Urinary bladder (tissue), 4 donors: ENCODE measurements around the gene P2RX3. TPM values are rescaled to one million over a fixed set of nuclear protein-coding genes. Genes with fewer than 3 reads are reported as not detected.
"Not testable (repeated sequence)": the region's sequence is repeated elsewhere in the genome, so short reads cannot be mapped to it uniquely, and the experiment has no call there.

Experiments
- DNase-seq: peaks from one replicate; pipeline ENCODE4 v3.0.0-alpha.2; 2015; ENCODE audit errors: extremely low spot score
- H3K27ac ChIP-seq: one replicate; pipeline ENCODE4 v1.5.1; 2013; ENCODE audit warnings: low read depth, mild to moderate bottlenecking, moderate library complexity
- H3K36me3 ChIP-seq: one replicate; pipeline ENCODE4 v1.6.1; 2013; ENCODE audit warnings: mild to moderate bottlenecking, moderate library complexity; ENCODE audit not compliant: insufficient read depth
- H3K4me1 ChIP-seq: one replicate; pipeline ENCODE4 v1.6.1; 2013; ENCODE audit warnings: mild to moderate bottlenecking, moderate library complexity; ENCODE audit not compliant: insufficient read depth
- H3K4me3 ChIP-seq: one replicate; pipeline ENCODE4 v1.5.1; 2013; ENCODE audit warnings: low read depth, low read length
- WGBS: extraction: QIAGEN DNeasy Blood & Tissue Kit; methylation state at CpG from one replicate; pipeline ENCODE4 v1.1.7; 2013; 5-methylcytosine and 5-hydroxymethylcytosine counted together
- polyA plus RNA-seq: library from polyadenylated mRNA; stranded (reverse); fragments of 200-250 nt; gene quantifications from one replicate; pipeline ENCODE4 v1.2.3, GENCODE V29; 2013
- total RNA-seq: library from RNA; depleted of rRNA; stranded (reverse); fragments of >200 nt; gene quantifications from one replicate; pipeline ENCODE4 v1.2.3, GENCODE V29; 2014
- donor health status: healthy with polysubstance abuse.
- donor health status: healthy.

P2RX3 gene
- total and polyA plus RNA-seq, 2 donors: 0.34 to 1.5 TPM

- Histone ChIP-seq H3K27ac (no peak overlapping the region), H3K4me3 (no peak overlapping the region), H3K36me3 (no peaks in the 10 kb centered on the region), H3K4me1 (no peaks in the 10 kb centered on the region)
- no peak for DNase-seq
- 16% methylated on average over 6 of the region's 6 CpGs for WGBS
Measured at GRCh38 chr11:57357856-57358255, 19.7 kb downstream of the P2RX3 start.

GRCh38 chr11:57358543-57358961 lies 20.4 kb downstream of the P2RX3 start:
- Histone ChIP-seq H3K36me3 (no peaks in the 10 kb centered on the region), H3K4me3 (no peak overlapping the region), H3K27ac (no peak overlapping the region), H3K4me1 (no peaks in the 10 kb centered on the region)
- 70% methylated on average over 9 of the region's 9 CpGs for WGBS
- no peak for DNase-seq

DNA sequence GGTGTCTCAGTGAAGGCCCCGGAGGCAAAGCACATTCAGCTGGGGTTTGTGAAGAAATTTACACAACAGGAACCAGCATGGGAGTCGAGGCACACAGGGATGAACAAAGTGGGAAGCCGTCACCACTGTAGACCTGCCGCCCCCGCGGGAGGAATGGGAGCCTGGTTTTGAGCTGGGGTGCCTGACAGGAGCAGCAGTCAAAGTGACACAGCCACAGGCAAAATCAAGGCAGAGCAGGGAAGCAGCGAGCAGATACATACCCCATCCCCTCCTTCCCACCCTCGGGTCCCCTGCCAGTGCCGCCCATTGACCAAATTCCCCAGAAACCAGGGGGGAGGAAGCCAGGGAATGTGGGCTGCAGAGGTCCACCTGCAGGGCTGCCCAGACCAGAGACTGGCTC lies 20.8 kb downstream of the P2RX3 start:
- no peaks in the 10 kb centered on the region for H3K36me3 ChIP-seq
- 77% methylated on average over 9 of the region's 9 CpGs for WGBS
- H3K4me3 ChIP-seq: no peak overlapping the region
- no peak for DNase-seq
- no peak overlapping the region for H3K27ac ChIP-seq
- H3K4me1 ChIP-seq: no peaks in the 10 kb centered on the region

DNA sequence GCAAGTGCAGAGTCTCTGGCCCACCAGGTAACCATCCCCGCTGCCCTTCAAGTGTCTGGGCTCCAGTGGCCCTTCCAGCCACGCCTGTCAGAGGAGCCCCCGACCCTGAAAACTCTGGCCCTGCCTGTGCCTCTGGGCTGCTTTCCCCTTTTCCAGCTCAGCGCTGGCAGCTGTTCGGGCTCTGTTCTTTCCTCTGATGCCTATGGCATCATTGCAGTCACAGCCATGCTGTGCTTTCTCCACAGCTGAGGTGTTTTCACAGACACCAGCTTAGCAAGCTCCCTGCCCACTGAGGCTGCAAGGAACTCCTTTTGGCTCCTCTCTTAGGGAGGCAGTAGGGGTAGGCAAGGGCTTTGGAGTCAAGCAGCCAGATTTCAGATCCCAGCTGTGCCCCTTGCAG lies 21.2 kb downstream of the P2RX3 start:
- no peak overlapping the region for H3K27ac ChIP-seq
- H3K4me1 ChIP-seq: no peaks in the 10 kb centered on the region
- H3K4me3 ChIP-seq: no peak overlapping the region
- no peaks in the 10 kb centered on the region for H3K36me3 ChIP-seq
- 84% methylated on average over 5 of the region's 5 CpGs for WGBS
- no peak for DNase-seq

DNA sequence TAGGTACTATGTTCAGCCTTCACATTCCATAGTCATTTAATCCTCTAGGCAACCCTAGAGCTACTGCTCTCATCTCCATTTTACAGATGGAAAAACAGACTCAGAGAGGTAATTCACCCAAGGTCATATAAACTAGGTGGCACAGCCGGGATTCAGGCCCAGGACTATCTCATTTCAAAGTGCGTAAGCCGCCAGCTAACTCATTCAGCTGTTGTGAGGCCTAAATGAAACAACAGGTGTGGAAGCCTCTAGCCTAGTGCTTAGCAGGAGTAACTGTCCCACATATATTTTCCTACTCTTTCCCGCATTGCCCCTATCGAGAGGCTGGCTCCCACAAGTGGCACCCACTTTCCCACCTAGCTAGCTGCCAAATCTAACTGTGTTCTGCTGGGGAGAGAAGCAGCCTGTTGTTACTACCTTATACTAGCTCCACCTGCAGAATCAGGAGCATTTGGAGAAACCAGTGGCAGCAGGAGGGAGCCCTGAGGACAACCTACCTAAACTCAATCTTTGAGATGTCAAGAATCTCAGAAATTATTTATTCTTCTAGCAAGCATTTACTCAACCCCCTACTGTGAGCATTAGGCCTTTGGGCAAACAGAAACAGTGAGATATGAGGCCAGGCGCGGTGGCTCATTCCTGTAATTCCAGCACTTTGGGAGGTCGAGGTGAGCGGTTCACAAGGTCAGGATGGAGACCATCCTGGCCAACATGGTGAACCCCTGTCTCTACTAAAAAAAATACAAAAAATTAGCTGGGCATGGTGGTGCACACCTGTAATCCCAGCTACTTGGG lies 21.9 kb downstream of the P2RX3 start:
- H3K4me3 ChIP-seq: no peak overlapping the region
- H3K36me3 ChIP-seq: no peaks in the 10 kb centered on the region
- no peak for DNase-seq
- H3K4me1 ChIP-seq: no peaks in the 10 kb centered on the region
- no peak overlapping the region for H3K27ac ChIP-seq
- 91% methylated on average over 9 of the region's 9 CpGs for WGBS

- no peak overlapping the region for H3K27ac ChIP-seq
- 93% methylated on average over 8 of the region's 8 CpGs for WGBS
- DNase-seq: no peak
- H3K36me3 ChIP-seq: no peaks in the 10 kb centered on the region
- H3K4me3 ChIP-seq: no peak overlapping the region
- H3K4me1 ChIP-seq: no peaks in the 10 kb centered on the region
Measured at GRCh38 chr11:57360991-57361390, 22.8 kb downstream of the P2RX3 start.

GRCh38 chr11:57361420-57361819 lies 23.3 kb downstream of the P2RX3 start:
- not testable (repeated sequence) for DNase-seq, H3K27ac ChIP-seq, H3K36me3 ChIP-seq, H3K4me1 ChIP-seq, H3K4me3 ChIP-seq

DNA sequence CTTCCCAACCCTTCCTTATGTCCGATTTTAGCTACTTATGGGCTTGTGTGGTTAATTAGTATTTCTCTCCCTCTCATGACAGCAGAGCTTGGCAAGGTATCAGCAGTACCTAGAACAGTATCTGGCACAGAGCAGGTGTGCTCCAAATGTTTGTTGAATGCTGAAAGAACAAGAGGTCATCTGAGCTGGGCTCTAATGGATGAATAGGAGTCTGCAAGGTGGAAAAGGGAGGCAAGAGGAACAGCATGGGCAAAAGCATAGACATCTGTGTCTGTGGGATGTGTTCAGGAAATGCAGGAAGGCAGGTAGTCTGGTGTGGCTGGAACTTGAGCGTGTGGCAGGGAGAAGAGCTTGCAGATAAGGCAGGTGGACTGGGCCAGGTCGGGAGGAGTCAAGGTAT lies 23.8 kb downstream of the P2RX3 start:
- DNase-seq: no peak
- H3K4me3 ChIP-seq: no peak overlapping the region
- WGBS: 88% methylated on average over 3 of the region's 3 CpGs
- H3K36me3 ChIP-seq: no peaks in the 10 kb centered on the region
- no peaks in the 10 kb centered on the region for H3K4me1 ChIP-seq
- no peak overlapping the region for H3K27ac ChIP-seq

GRCh38 chr11:57363131-57364080 lies 25.3 kb downstream of the P2RX3 start:
- no peak overlapping the region for H3K4me3 ChIP-seq
- WGBS: 67% methylated on average over 7 of the region's 7 CpGs
- H3K36me3 ChIP-seq: no peaks in the 10 kb centered on the region
- no peak for DNase-seq
- no peak overlapping the region for H3K27ac ChIP-seq
- H3K4me1 ChIP-seq: no peaks in the 10 kb centered on the region

GRCh38 chr11:57364851-57365660 lies 26.9 kb downstream of the P2RX3 start:
- Histone ChIP-seq H3K4me1 (no peaks in the 10 kb centered on the region), H3K27ac (no peak overlapping the region), H3K4me3 (no peak overlapping the region), H3K36me3 (no peaks in the 10 kb centered on the region)
- 67% methylated on average over 9 of the region's 9 CpGs for WGBS
- no peak for DNase-seq

DNA sequence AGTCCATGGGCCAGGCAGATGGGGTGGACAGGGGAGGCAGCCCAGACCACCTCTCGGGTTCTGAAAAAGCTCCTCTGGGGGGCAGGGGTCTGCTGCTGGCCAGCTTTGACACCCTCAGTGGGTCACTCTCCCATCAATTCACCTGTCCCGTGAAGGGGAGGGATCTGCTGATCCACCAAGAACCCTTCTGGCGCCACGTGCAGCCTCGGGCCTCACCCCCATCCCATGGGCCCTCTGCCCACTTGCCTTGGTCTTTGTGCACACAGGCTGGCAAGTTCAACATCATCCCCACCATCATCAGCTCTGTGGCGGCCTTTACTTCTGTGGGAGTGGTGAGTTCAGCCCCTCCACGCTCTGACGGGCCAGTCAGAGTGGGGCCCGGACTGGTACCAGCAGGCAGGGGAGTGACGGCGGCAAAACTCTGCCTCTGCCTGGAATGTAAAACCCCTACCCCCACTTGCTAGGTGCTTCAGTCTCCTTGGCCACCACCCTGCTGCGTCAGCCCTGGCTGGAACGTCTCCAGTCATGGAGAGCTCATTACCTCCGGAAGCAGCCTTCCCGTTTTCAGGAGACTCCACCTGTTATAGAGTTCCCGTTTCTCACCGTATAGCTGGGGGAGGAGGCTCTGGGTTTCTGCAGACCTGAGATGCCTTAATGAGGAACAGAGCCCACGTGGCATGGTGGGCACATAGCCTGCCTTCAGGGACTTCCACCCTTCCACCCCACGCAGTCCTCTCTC lies 30.1 kb downstream of the P2RX3 start:
- WGBS: 74% methylated on average over 19 of the region's 19 CpGs
- no peak overlapping the region for H3K4me3 ChIP-seq
- no peak for DNase-seq
- H3K36me3 ChIP-seq: no peaks in the 10 kb centered on the region
- H3K27ac ChIP-seq: no peak overlapping the region
- H3K4me1 ChIP-seq: no peaks in the 10 kb centered on the region

GRCh38 chr11:57368845-57369232 lies 30.7 kb downstream of the P2RX3 start:
- 71% methylated on average over 5 of the region's 5 CpGs for WGBS

GRCh38 chr11:57370251-57370650 lies 32.1 kb downstream of the P2RX3 start:
- no peak for DNase-seq
- 81% methylated on average over 7 of the region's 7 CpGs for WGBS

More at GRCh38 chr11:57368845-57369232, 30.7 kb downstream of the P2RX3 start:
- Histone ChIP-seq H3K36me3 (no peaks in the 10 kb centered on the region), H3K4me3 (no peak overlapping the region), H3K4me1 (no peaks in the 10 kb centered on the region), H3K27ac (no peak overlapping the region)
- DNase-seq: no peak

More at GRCh38 chr11:57370251-57370650, 32.1 kb downstream of the P2RX3 start:
- Histone ChIP-seq H3K36me3 (no peaks in the 10 kb centered on the region), H3K27ac (no peak overlapping the region), H3K4me1 (no peaks in the 10 kb centered on the region), H3K4me3 (no peak overlapping the region)
